ENCODE measurements around the gene MARCHF5.
"Not testable (repeated sequence)": the region's sequence is repeated elsewhere in the genome, so short reads cannot be mapped to it uniquely, and the experiment has no call there.

Gene MARCHF5

DNA sequence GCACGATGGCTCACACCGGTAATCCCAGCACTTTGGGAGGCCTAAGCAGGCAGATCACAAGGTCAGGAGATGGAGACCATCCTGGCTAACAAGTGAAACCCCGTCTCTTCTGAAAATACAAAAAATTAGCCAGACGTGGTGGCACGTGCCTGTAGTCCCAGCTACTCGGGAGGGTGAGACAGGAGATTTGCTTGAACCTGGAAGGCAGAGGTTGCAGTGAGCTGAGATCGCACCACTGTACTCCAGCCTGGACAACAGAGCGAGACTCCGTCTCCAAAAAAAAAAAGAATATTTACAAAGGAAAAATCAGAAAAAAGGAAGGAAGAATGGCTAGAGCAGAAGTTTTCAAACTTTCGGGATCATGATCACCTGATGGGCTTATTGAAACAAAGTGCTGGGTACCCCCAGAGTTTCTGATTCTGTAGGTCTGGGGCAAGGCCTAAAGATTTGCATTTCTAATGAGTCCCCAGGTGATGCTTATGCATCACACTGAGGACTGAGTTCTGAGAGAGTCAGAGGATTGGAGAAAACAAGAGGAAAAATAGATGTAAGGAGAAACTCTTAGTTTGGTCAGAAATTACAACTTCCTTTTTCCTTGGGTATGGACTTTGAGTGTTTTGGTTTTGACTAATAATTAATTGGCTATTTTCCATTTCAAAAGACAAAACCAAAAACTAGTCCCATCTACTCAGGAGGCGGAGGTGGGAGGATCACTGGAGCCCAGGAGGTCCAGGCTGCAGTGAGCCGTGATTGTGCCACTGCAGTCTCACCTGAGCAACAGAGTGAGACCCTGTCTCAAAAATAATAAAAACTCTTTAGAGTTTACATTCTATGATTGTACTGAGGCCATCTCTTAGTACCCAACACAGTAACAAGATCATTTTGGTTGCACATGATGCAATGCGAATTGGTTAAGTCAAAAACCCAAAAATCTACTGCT is 14.4 kb downstream of the MARCHF5 start:
- no peak for DNase-seq (ENCODE audit: low spot score)

DNA sequence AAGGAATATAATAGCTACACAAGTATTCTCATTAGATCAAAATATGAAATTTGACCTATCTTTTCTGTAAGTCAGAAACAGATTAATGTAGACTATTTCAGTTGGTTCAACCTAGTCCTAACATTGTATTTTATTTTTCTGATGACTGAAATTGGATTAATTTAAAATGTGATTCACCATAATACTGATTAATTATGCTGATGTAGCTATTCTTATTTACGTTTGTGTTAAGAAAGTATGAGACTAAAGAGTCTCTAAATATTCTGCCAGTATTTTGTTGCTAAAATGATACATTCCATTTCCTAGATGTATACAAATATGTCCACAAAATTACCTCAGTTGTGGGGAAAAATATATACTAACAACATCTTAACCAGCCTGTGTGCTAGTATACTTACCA is 18.3 kb downstream of the MARCHF5 start:
- DNase-seq (ENCODE audit: low spot score): no peak

DNA sequence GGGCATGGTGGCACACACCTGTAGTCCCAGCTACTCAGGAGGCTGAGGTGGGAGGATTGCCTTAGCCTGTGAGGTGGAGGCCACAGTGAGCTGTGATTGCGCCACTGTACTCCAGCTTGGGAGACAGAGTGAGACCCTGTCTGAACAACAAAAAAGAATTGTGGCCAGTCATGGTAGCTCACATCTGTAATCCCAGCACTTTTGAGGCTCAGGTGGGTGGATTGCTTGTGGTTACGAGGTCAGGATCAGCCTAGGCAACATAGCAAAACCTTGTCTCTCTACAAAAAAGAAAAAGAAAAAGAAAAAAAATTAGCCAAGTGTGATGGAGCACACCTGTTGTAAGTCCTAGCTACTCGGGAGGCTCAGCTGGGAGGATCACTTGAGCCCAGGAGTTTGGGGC is 22.8 kb downstream of the MARCHF5 start:
- DNase-seq (ENCODE audit: low spot score): no peak

DNA sequence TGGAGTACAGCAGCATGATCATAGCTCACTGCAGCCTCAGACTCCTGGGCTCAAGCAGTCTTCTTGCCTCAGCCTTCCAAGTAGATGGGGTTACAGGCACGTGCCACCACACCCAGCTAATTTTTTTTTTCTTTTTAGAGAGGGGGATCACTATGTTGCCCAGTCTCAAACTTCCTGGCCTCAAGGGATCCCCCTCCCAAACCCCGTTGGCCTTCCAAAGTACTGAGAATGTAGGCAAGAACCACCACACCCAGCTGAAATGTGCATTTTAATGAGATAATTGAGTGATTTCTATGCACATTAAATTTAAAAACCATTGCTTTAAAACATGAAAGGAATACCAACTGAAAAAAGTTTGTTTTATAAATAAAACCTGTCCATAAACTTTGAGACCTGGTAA is 25.6 kb downstream of the MARCHF5 start:
- no peak for DNase-seq (ENCODE audit: low spot score)

DNA sequence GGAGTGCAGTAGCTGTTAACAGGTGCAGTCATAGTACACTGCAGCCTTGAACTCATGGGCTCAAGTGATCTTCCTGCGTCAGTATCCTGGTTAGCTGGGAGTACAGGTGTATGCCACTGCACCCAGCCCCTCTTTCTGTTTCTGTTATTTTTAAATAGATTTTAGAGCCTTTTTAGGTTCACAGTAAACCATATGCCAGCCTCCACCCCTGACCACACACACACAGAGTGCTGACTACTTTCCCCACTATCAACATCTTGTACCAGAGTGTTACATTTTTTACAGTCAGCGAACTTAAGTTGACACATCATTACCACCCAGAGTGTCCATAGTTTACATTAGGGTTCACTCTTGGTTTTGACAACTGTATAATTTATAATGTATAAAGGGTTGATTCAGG is 32.1 kb downstream of the MARCHF5 start:
- no peak for DNase-seq (ENCODE audit: low spot score)

DNA sequence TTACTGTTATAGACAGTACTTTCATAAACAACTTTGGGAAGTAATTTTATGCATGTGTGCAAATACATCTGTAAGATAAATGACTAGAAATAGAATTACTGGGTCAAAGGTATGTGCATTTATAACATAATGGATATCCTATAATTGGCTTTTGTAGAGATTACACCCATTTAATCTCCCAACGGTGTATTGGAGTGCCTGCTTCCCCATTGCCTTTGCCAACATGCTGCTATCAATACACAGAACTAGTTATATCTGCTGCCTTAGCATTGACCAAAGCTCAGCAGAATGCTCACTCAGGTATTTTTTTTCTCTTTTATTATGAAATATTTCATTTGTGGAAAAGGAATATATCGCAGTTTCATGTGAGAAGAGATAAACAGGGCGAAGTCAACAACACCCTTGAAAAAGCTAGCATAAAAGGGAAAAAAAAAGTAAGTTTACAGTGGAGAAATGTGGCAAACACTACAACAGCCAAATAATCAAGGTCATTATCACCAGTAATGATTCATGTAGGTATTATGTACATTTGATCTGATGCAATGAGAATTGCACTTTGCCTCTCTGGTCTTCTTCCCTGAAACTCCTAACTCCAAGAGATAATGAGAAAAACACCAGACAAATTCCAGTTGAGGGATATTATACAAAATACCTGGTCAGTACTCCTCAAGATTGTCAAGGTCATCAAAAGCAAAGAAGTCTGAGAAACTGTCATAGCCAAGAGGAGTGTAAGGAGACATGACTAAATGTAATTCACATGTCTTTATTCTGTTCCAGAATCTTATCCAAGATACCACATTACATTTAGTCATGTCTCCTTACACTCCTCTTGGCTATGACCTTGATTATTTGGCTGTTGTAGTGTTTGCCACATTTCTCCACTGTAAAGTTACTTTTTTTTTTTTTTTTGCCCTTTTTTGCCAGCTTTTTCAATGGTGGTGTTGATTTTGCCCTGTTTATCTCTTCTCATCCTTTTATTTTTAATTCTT is 36.8 kb downstream of the MARCHF5 start:
- no peak for DNase-seq (ENCODE audit: low spot score)

DNA sequence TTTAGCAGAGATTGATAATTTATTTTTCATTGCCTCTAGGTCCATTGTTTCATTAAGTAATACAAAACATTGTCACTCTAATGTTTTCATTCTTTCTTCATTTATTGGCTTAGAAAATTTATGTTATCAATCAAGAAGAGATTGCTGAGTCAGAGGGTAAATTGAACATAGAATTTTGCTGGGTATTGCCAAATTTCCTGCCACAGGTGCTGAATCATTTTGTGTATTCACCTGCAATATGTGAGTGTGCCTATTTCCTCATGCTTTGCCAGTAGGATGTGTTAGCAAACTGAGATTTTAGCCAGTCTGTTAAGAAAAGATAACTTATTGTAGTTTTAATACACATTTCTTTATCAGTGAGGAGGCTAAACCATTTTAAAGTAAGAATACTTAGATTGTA is 38.0 kb downstream of the MARCHF5 start:
- DNase-seq (ENCODE audit: low spot score): no peak

DNA sequence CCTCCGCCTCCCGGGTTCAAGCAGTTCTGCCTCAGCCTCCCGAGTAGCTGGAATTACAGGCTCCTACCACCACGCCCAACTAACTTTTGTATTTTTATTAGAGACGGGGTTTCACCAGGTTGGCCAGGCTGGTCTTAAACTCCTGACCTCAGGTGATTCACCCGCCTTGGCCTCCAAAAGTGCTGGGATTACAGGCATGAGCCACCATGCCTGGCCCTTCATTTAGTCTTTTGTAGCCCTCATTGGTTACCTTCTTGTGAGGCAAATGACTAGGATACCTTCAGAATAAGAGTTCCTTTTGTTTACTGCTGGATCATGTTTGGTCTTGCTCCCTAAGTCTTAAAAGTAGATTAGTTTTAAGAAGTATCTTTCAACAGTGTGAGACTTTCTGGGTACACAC is 39.0 kb downstream of the MARCHF5 start:
- not testable (repeated sequence) for DNase-seq (ENCODE audit: low spot score)

DNA sequence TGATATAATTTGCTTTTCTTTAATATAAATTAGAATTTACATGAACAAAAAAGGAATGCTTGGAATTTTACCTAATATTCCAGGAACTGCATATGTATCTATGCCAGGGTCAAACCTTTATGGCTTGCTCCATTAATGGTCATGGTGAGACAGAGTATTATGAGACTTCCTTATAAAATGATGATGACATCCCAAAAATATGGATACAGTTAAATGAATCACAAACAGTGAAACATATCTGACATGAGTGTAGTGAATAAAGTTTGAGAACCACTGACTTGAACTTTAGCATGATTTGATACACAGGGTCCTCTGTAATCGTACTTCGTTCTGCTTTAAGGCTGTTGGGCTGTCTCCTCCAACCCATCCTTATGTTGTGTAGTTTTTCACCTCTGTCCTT is 51.8 kb downstream of the MARCHF5 start:
- no peak for DNase-seq (ENCODE audit: low spot score)

DNA sequence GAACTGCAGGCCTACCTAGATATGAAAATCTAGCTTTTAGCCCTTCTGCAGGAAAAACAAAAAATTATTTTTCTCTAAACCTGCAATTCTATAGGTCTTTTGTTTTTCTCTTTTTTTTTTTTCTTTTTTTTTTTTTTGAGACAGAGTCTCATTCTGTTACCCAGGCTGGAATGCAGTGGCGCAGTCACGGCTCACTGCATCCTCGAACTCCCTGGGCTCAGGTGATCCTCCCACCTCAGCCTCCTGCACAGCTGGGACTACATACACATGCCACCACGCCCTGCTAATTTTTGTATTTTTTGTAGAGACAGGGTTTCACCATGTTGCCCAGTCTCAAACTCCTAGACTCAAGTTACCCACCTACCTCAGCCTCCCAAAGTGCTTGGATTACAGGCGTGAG is 54.6 kb downstream of the MARCHF5 start:
- DNase-seq (ENCODE audit: low spot score): not testable (repeated sequence)

DNA sequence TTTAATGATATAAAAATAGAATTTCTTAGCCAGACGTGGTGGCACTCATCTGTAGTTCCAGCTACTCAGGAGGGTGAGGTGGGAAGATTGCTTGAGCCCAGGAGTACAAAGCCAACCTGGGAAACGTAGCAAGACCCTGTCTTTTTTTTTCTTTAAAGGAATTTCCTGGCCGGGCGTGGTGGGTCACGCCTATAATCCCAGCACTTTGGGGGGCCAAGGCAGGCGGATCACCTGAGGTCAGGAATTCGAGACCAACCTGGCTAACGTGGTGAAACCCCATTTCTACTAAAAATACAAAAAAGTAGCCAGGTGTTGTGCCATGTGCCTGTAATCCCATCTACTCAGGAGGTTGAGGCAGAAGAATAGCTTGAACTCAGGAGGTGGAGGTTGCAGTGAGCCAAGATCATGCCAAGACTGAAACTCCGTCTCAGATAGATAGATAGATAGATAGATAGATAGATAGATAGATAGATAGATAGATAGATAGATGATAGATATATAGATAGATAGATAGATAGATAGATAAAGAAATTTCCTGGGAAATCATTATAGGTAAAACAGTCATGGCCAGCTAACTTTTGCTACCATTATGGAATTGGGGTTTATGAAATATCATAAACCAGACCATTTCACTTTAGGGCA is 56.2 kb downstream of the MARCHF5 start:
- not testable (repeated sequence) for DNase-seq (ENCODE audit: low spot score)

DNA sequence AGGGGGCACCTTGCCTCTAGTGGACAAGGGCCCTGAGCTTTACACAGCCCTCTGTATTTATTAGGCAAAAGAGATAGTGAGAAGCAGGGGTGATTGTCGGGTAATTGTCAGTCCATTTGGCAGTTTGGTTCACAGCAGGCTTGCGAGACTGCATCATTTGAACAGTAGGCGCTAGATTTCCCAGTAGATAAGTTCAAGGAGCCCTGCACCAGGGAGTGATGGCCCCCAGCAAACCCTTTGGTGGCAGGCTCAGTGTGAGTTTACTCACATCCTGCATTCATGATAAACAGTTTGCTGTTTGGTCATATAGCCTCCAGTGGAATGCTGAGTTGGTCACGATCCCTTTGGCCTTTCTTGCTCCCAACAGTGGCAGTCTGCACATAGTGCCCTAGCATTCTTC is 59.4 kb downstream of the MARCHF5 start:
- DNase-seq (ENCODE audit: low spot score): no peak

DNA sequence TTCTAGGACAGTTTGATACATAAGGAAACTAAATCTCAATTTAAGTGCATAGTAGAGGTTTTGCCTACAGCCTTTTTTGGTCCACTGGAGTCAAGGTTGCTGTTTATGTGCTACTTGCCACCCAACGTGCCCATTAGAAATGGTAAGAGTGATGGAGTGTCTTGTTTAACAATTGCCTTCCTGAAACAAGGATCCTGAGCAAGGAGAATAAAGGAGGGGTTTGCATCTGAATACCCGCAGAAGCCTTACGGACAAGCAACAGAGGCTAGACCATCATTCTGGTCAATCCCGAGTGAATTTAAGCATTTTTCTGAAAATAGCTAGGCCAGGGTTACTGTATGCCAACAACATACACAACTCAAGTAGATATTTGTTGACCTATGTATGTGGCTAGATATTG is 63.6 kb downstream of the MARCHF5 start:
- no peak for DNase-seq (ENCODE audit: low spot score)

DNA sequence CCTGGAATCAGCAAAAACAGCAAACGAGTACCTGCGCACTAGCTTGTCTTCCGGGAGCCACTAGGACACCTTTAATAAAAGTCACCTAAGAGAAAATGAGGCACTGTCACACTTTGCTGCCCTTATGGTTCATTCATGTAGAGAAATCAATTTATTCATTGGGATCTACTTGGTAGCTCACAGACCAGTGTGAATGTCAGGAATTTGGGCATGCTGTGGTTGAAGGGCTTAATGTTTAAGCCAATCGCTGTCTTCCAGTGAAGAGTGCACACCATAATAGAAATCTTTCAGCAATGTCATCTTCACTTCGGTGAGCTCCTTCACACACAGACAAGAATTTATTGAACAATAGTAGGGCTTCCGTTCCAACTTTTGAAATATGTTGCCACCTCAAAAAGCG is 65.1 kb downstream of the MARCHF5 start:
- no peak for DNase-seq (ENCODE audit: low spot score)

DNA sequence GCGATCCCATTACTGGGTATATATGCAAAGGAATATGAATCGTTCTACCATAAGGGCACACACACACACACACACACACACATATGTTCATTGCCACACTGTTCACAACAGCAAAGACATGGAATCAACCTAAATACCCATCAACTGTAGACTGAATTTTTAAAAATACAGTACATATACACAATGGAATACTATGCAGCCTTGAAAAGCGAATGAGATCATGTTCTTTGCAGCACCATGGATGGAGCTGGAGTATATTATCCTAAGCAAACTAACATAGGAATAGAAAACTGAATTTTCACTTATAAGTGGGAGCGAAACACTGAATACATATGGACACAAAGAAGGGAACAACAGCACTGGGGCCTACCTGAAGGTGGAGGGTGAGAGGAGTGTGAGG is 72.5 kb downstream of the MARCHF5 start:
- DNase-seq (ENCODE audit: low spot score): no peak

DNA sequence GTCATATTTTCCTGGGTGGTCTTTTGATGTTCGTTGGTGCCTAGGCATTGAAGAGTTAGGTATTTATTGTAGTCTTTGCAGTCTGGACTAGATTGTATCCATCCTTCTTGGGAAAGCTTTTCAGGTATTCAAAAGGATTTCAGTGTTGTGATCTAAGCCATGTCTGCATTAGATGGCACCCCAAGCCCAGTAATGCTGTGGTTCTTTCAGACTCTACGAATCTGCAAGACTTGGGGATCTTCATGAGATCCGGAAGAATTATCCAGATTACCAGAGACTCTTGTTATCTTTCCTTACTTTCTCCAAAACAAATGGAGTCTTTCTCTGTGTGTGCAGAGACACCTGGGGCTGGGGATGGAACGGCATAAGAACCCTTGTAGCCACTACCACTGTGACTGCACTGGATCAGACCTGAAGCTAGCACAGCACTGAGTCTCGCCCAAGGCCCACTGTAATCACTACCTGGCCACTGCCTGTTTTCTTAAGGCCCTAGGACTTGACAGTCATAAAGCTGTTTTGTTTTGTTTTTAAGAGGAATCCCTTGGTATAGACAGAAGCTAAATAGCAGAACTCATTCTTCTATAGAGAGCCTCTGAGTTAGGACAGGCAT is 75.5 kb downstream of the MARCHF5 start:
- no peak for DNase-seq (ENCODE audit: low spot score)

DNA sequence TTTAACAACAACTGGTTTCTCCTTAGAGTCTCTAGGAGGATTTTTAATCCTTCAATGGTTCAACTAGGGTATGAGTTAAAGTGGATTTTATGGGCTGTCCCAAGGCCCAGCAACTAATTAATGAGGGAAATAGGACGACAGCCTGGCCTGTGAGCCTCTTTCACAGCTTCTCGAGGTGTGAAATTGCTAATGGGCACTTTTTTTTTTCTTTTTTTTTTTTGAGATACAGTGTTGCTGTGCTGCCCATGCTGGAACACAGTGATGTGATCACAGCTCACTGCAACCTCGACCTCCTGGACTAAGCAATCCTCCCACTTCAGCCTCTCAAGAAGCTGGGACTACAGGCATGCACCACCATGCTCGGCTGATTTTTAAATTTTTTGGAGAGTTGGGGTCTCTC is 87.0 kb downstream of the MARCHF5 start:
- no peak for DNase-seq (ENCODE audit: low spot score)

DNA sequence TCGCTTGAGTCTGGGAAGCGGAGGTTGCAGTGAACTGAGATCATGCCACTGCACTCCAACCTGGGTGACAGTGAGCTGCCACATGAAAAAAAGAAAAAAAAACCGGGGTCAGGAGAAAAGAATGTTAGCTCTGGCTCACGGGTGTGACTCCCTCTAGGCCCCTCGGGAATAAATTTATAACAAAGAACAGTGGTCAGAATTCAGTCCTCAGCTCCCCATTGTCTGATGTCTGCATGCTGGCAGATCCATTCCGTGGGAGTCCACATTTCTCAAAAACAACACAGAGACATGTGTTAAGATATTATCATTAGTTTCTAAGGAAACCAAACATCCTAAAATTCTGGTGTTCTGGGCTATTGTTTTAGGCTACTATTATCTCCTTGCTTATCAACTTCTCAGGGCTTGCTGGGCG is 90.6 kb downstream of the MARCHF5 start:
- DNase-seq (ENCODE audit: low spot score): peak; percentile 6

DNA sequence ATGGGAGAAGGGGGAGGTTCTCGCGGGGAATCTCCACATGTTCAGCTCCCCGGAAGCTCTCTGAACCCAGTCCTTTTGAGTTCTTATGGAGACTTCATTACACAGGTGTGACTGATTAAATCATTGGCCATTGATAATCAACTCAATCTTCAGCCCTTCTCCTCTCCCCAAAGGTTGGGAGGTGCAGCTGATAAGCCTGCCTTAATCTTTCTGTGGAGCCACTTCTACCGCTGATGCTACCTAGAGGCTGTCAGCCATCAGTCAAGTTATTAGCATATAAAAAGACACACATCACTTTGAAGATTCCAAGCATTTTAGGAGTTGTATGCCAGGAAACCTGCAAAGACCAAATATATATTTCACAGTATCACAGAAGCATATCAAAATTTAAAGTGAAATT is 91.7 kb downstream of the MARCHF5 start:
- no peak for DNase-seq (ENCODE audit: low spot score)

DNA sequence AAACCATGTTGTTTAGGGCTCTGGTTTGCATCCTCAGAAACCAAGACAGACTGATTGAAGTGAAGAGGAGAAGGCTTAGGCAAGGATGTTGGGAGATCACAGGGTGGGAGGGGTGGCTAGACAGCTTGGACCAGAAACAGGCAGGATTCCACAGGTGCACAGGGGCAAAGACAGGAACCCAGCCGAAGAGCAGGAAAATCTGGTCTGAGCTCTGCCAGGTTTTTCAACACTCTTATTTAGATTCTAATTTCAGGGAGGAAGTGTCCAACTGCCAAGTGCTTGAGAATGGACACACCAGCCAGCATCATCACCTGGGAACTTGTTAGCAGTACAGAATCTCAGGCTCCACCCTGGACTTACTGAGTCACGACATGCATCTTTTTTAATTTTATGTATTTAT is 93.8 kb downstream of the MARCHF5 start:
- no peak for DNase-seq (ENCODE audit: low spot score)

DNA sequence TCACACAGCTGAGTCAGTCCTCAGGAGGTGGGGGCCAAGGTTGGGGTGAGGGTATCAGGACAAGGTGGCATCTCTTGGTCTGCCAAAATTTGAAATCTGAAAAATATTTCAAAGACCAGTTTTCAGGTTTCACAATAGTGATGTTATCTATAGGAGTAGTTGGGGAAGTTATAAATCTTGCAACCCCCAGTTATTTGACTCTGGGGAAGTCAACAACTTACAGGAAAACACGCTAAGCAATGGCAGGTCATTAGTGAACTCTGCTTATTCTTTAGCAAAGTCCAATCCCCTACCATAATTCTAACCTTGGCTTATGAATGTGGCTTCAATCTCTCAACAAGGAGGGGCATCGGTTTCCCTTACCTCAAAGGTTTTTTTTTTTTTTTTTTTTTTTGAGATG is 94.9 kb downstream of the MARCHF5 start:
- DNase-seq (ENCODE audit: low spot score): no peak
